Stimulated activated CD4-positive, alpha-beta T cell treated with anti-CD3 and anti-CD28 coated beads, Interleukin-15, amount 100 ng/mL, for 1 hour (primary cell): ENCODE data around the gene IRAK1BP1.
"Not testable (repeated sequence)": the region's sequence is repeated elsewhere in the genome, so short reads cannot be mapped to it uniquely, and the experiment has no call there.

Experiments
- DNase-seq, 2 donors: peaks; one replicate each; pipeline ENCODE4 v3.0.0-alpha.2; 2020; ENCODE audit warnings: low read depth in 1 of 2, low spot score in 1 of 2

The IRAK1BP1 gene

DNA sequence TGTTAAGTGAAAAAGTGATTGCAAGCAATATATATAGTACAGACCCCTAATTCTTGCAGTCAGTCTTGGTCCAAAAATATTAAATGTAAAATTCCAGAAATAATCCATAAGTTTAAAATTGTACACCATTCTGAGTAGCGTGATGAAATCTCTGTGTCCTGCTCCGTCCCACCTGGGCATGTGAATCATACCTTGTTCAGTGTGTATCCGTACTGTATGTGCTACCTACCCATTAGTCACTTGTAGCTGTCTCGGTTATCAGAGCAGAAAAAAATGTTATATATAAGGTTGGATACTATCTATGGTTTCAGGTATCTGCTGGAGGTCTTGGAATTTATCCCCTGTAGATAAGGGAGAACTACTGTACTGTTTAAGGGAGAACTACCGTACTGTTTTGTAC, 16.3 kb downstream of the IRAK1BP1 start:
- DNase-seq: no peak

DNA sequence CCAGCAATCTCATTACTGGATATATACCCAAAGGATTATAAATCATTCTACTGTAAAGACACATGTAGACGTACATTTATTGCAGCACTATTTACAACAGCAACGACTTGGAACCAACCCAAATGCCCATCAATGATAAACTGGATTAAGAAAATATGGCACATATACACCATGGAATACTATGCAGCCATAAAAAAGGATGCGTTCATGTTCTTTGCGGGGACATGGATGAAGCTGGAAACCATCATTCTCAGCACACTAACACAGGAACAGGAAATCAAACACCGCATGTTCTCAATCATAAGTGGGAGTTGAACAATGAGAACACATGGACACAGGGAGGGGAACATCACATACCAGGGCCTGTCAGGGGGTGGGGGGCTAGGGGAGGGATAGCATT, 22.6 kb downstream of the IRAK1BP1 start:
- not testable (repeated sequence) for DNase-seq

DNA sequence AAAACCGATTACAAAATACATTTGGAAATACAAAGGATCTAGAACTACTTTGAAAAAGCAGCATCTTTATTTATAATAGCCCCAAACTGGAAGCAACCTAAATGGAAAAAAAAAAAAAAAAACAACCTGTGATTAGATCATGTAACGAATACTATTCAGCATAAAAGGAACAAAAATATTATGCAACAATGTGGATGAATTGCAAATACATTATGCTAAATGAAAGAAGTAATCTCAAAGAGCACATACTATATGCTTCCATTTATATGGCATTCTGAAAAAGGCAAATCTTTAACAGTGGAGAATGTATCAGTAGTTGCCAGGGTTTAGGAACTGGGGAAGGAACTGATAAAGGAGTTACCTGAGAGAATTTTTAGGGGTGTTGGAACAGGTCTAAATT, 28.9 kb downstream of the IRAK1BP1 start:
- DNase-seq: no peak

DNA sequence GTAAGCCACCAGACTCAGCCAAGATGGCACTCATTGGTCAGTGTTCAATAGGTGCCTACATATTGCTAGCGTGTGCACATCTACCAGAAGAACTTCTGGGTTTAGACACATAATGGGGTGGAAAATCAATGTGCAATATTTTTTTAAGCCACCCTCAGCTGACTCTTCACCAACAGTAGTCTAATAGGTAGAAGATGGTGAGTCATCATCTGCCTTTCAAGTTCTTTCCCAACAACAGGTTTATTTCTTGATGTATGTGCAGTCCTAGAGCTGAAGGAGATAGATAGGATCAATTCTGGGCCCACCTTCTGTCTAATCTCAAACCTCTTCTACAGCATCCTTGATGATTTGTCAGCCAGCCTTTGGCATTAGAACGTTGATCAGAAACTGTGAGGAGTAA, 41.3 kb downstream of the IRAK1BP1 start:
- no peak for DNase-seq

DNA sequence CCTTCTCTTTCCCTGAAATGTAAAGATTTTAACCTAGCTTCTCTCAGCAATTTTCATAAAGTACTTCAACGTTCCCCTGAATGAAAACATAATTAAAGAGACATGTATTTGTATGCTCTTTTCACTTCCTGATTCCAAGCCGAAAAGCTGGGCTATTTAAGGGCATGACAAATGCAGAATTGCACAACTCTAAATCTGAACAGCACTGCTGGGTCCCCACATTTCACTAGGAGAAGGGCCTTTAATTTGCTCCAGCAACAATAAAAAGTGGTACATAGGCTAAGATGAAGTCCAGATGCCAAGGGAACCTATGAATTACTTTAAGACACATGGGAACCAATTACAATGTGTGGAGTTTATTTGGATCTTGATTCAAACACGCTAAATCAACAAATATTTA, 42.0 kb downstream of the IRAK1BP1 start:
- DNase-seq: no peak

DNA sequence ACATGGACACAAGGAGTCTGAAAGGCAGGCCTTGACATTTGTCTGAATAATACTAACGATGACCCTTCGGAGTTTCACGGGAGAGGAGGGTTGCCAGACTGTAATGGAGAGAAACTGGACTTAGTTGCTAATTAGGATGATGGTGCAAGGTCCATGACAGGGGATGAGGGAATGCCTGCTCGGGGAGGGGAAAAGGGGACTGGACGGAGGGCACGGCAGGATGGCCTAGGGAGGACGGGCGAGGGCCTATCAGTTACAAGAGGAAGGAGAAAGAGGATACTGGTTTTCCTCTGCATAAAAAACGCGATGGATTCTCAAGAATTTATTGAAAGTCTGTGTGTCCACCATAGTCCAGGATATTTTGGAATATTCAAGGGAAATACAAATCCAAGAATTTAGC, 42.7 kb downstream of the IRAK1BP1 start:
- no peak for DNase-seq

DNA sequence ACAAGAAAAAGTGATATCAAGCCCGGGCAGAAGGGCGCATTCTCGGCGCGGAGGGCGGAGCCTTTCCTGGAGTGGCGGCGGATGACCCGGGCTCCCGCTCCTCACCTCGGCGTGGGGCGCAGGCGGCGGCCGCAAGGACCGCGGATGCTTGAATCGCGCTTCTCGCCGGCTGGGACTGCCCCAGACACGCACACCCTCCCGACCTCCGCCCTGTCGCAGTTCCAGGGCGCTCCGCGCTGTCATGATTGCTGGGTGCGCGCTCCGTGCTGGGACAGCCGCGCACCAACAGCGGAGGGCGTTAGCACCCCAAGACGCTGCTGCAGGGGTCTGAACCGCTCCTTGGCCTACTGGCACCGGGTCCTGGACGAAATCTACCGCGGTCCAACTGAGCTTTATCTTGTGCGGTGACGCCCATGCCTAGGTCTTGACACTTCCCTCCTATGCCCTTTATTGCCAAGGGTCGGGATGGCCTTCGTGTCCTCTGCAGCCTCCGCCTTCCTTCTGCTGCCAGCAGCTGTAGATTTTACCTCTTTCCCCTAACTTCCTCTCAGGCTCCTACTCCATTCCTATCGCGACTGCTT, 43.3 kb downstream of the IRAK1BP1 start:
- DNase-seq: no peak

DNA sequence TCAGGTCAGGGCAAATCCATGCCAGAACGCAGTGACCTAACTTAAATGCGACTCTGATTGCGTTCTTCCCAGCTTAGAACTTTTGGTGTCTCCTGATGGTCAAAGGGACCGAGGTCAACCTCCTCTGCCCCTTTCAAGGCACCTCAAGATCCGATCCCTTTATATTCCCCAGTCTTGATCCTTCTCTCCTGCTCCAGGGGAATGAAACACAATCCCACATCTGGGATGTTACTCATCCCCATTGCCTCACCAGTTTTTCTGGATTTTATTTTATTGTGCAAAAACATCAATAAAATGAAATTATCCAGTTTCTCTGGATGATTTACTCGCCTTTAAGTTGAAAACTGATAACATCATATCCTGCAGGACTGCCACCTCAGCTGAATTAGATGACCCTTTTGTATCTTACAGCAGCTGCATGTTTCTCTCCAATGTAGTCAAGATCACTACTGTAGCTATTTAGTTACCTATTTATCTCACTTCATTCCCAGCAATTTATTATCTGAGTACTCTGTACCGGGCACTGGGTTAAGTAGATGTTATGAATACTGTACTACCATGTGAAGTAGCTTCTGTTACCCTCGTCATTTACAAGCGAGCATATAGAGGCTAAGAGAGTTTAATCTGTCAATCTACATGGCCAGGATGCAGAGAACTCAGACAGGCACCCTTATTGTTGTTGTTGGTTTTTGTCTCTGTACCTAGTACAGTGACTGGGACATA, 44.0 kb downstream of the IRAK1BP1 start:
- no peak for DNase-seq

DNA sequence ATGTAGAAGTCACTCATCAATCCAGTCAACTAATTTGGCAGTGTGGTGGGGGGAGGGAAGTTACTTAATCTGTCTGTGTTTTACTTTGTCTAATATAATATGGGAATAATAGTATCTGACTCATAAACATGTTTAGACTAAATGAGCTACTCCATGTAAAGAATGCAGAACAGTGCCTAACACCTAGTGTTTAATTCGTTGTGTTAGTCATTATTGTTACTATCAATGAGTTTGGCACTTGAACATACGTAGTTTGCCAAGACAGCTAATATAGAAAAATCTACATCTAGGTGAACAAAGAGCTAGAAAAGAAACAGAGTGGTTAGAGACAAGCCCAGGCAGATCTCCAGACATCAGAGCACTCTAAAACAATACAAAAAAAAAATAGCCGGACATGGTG, 49.1 kb downstream of the IRAK1BP1 start:
- DNase-seq: no peak

DNA sequence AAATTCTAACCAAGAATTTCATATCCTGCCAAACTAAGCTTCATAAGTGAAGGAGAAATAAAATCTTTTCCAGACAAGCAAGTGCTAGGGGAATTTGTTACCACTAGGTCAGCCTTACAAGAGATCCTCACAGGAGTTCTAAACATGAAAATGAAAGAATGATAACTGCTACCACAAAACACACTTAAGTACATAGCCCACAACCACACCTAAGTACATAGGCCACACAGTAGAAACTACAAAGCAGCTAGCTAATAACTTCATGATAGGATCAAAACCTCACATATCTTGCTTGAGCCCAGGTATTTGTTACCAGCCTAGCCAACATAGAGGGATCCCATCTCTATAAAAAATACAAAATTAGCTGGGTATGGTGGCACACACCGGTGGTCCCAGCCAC, 50.4 kb downstream of the IRAK1BP1 start:
- DNase-seq: no peak

DNA sequence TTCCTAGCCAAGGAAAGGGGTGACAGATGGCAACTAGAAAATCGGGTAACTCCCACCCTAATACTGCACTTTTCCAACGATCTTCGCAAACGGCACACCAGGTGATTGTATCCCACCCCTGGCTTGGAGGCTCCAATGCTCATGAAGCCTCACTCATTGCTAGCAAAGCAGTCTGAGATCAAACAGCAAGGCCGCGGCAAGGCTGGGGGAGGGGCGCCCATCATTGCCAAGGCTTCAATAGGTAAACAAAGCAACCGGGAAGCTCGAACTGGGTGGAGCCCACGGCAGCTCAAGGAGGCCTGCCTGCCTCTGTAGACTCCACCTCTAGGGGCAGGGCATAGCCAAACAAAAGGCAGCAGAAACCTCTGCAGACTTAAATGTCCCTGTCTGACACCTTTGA, 53.8 kb downstream of the IRAK1BP1 start:
- not testable (repeated sequence) for DNase-seq

DNA sequence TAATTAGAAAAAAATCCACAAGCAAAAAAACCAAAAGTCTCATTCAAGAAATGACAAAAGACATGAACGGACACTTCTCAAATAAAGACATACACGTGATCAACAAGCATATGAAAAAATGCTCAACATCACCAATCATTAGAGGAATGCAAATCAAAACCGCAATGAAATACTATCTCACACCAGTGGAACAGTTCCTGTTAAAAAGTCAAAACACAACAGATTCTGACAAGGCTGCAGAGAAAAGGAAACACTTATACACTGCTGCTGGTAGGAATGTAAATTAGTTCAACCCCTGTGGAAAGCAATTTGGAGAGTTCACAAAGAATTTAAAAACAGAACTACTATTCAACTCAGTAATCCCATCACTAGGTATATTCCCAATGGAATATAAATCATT, 58.0 kb downstream of the IRAK1BP1 start:
- DNase-seq: no peak

DNA sequence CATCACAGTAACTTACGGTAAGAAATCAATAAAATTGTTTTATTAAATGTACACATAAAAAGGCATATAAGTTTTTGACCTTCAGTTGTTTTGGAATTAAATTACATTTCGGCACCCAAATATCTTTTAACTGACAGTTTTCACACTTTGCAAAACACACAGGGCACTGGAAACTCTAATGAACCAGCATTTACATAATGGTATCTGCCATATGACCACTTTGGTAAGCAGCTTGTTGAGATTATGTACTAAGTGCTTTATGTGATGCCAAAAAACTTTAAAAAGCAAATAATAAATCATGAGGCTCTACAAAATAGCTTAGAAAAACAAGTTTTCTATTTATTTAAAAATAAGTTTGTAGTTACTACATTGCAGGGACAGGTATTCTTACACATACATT, 68.2 kb downstream of the IRAK1BP1 start:
- no peak for DNase-seq

DNA sequence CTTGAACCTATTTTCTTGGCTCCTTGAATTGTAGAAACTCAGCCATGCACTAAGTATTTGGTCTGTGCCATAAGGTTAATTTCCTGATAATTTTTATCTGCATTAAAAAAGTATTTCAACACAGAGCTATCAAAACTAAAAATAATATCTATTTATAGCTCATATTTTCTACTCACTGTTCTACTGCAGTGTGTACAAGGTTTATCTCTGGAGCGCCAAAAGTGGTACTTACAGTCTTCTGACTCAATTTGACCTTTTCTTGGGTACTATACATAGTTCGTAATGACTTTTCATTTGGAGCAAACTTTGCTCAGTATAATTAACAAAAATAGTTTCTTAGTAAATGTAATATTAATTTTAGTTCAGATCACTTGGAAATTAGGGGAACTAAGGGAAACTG, 69.2 kb downstream of the IRAK1BP1 start:
- no peak for DNase-seq

DNA sequence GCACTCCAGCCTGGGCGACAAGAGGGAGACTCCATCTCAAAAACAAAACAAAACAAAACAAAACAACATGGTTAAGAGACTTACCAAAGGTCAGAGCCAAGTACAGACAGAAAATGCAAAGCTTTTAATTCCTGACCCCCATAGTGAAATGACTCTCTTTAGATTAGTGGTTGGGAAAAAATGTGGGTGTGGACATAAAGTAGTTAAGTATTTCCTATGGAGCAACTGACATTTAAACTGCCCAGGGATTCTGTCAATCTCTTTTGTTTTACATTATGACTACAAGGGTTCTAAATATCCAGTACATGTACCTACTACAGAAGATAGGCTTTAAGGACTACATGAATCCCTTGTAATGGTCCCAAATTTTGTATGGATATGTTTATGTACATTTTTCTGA, 75.1 kb downstream of the IRAK1BP1 start:
- no peak for DNase-seq

DNA sequence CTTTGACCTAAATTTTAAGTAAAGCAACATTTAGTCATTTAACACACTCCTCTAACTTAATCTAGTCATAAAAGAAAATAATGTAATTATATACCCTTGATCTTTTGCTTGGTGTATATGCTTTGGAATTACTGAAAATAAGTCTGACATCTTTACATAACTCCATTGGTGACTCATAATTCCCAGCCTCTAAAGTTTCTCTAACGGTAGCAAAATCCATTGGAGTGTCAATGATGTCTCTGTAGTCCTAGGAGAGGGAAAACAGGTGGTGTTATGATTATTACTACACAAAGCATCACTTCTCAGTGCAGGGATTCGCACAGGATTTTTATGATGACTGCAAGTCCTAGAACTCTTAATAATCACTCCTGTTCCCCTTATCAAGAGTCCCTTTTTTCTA, 80.2 kb downstream of the IRAK1BP1 start:
- no peak for DNase-seq

DNA sequence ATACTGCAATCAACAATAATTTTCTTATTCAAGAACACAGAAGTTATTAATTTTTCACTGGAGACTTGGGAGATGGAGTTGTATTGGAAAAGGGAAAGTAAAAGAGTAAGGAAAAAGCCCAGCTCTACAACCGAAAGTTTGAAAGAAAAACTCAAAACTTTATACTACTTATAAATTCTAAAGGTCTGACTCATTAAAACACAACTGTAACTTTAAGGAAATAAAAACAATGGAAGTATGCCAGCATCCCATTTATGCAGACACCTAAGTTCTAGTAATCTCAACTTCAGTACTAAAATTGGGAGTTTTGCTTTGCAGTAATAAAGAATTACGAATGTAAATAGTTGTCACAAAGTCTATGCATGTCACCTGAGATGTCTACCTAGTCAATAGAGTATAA, 80.6 kb downstream of the IRAK1BP1 start:
- no peak for DNase-seq

DNA sequence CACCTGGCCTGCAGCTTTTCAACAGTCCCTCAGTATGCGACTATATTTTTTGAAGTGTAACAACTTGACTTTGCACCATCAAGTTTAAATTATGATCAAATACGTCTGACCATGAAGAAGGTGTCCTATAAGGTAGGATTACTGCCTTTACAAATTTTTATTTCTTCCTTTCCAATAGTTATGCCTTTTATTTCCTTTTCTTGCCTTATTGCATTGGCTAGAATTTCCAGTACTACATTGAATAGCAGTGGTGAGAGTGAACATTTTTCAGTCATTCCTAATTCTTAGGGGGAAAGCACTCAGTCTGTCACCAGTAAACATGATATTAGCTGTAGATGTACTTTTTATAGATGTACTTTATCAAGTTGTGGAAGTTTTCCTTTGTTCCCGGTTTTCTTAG, 81.4 kb downstream of the IRAK1BP1 start:
- DNase-seq: no peak

DNA sequence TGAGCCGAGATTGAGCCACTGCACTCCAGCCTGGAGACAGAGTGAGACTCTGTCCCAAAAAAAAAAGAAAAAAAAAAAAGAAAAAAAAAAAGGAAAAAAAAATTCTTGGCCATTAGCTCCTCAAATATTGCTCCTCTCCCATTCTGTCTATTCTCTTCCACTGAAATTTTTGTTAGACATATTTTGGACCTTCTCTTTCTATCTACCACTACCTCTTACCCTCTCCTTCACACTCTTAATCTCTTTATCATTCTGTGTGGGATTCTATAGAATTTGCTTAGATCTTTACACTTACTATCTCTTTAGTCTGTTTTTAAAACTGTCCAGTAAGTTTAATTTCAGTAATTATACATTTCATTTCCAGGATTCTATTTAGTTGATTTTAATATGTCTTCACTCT, 85.0 kb downstream of the IRAK1BP1 start:
- DNase-seq: no peak
